GM21737 (cell line): ENCODE data around the gene LRP3.
"Not testable (repeated sequence)": the region's sequence is repeated elsewhere in the genome, so short reads cannot be mapped to it uniquely, and the experiment has no call there.

Experiments
- ATAC-seq: cut with Tn5 transposase; IDR thresholded peaks from one replicate; pipeline ENCODE4 v1.9.1; 2021; ENCODE audit warnings: mild to moderate bottlenecking, moderate library complexity; ENCODE audit not compliant: unreplicated experiment

LRP3 gene

GRCh38 chr19:33175886-33176669 is 18.1 kb upstream of the LRP3 start:
- ATAC-seq = peak; percentile 3

DNA sequence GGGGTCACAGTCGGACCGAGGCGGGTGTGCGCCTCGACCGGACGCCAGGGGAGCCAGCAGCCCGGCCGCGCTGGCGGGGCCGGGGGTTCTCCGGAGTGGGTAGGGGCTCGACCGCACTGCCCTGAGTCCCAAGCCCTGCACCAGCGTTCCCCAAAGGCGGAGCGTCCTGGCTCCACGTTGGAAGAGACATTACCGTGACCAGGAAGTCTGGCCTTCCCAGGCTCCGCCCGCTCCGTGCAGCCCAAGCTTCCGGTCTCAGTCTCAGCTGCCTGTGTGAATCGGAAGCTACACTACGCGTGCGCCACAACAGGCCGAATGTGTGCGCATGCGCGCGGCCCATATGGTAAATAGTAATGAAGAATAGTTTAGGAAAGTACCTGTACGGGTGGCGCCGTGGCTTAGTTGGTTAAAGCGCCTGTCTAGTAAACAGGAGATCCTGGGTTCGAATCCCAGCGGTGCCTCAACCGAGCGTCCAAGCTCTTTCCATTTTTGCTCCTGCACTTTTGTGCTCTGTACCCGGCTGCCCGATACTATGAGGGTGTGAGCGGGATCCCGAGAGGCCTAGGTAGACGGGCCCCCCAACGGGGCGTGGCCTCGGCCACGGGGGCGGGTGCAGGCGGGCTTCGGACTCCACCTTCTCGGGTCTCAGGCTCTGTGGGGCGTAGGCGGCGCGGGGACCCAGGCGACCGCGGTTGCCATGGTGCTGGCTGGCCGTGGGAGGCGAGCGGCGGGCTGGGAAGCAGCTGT is 17.3 kb upstream of the LRP3 start:
- peak; percentile 76 for ATAC-seq

DNA sequence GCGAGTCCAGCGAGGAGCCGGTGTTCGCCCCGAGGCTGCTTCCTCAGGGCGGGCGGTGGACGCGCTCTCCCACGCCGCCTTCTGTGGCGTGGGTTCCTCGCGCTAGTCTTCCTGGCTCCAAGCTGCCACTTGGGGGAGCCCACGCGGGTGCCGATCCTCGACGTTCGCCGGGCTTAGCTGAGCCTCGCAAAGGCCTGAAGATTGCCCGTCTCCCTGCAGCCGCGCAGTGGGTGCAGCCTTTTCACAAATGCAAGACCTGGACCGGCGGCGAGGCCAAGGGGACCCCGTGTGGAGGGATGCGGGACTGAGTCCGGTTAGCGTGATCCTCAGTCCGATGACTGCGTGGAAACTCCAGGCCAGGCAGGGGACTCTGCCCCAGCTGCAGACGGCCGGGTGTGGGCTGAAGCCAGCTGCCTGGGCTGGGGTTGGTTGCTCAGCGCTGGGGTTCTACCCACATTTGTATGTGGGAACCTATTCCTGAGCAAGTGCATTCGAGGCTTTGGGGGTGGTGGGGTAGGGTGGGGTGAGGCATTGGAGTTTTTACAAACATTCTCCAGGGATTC is 16.6 kb upstream of the LRP3 start:
- peak; percentile 23 for ATAC-seq

GRCh38 chr19:33186431-33187182 is 7.5 kb upstream of the LRP3 start:
- ATAC-seq = no peak

- ATAC-seq = no peak
These were observed 7.0 kb upstream of the LRP3 start for GRCh38 chr19:33187183-33187540.

DNA sequence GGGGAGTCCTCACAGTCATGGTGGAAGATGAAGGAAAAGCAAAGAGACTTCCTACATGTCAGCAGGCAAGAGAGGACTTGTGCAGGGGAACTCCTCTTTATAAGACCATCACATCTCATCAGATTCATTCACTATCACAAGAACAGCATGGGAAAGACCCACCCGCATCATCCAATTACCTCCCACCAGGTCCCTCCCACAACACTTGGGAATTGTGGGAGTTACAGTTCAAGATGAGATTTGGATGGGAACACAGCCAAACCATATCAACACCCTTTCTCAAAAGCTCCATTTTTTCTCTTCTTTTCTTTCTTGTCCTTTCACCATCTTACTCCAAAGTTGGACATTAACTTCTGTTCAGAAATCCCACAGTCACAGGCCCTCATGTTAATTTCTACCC is 4.7 kb upstream of the LRP3 start:
- no peak for ATAC-seq

DNA sequence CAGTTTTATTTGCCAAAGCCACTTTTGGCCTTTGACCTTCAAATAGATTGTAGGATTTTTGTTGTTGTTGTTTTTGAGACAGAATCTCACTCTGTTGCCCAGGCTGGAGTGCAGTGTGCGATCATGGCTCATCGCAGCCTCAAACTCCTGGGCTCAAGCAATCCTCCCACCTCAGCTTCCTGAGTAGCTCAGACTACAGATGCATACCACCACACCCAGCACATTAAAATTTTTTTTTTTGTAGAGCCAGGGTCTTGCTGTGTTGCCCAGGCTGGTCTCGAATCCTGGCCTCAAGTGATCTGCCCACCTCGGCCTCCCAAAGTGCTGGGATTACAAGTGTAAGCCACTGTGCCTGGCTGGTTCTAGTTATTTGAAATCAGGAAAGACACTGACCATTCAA is 3.0 kb upstream of the LRP3 start:
- ATAC-seq = not testable (repeated sequence)

GRCh38 chr19:33191501-33191900 is 2.6 kb upstream of the LRP3 start:
- no peak for ATAC-seq

- ATAC-seq = no peak
These were observed 2.1 kb upstream of the LRP3 start for GRCh38 chr19:33192010-33192409.

DNA sequence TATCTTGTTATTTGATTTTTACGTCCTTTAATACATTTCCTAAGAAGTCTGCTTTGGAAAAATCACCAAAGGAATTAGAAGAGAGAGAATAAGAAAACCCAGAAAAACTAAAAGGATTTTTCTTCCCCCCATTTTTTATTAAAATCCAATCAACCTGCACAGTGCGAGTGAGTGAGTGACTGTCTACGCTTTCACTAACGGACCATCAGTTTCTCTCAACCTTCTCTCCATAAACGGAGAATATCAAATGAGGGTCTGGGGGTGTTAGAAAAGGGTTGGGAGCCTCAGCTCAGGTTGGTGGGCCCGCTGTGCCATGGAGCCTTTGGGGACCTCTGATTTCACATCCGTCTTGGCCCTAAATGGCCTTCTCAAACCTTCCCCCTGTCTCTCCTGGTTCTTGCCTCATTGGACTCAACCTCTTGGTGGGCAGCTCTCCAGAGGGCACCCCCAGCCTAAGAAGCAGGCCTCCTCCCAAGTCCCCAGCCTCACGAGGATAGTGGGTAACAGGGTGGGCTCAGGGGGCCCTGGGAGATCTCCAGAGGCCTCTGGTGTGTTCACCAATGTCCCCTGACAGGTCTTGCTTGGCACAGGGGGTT is 763 bp upstream of the LRP3 start:
- no peak for ATAC-seq

- ATAC-seq = no peak
These were observed 379 bp downstream of the LRP3 start for GRCh38 chr19:33194532-33194885.

- no peak for ATAC-seq
These were observed 935 bp downstream of the LRP3 start for GRCh38 chr19:33194886-33195644.

DNA sequence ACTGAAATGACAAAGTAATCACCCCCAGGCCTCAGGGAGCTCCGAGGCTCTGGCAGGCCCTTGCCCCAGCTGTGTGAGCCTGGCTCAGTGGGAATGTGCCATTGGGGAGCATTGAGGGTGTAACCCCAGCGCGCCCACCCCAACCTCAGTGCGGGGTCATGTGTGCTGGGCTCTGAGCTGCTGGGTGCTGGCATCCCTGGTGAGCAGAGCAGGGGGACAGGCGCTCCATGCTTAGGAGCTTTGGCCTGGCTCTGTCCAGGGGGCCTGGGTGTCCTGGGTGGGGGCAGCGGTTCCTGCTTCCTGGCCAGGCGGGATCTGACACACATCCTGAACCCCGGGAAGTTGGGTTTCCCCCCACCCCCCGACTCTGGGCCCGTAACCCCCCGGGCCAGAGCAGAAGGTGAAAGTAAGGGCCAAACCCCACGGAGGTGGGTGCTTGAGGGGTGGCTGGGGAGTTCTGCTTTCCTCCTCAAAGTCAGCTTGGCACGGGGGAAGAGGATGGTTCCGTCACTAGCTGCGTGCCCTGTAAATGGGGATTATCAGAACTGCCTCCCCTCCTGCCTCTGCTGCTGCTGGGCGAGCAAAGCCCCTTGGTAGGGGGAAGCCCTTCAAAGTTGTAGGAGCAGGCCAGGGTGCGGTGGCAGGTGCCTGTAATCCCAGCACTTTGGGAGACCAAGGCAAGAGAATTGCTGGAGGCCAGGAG is 1.7 kb downstream of the LRP3 start:
- no peak for ATAC-seq

DNA sequence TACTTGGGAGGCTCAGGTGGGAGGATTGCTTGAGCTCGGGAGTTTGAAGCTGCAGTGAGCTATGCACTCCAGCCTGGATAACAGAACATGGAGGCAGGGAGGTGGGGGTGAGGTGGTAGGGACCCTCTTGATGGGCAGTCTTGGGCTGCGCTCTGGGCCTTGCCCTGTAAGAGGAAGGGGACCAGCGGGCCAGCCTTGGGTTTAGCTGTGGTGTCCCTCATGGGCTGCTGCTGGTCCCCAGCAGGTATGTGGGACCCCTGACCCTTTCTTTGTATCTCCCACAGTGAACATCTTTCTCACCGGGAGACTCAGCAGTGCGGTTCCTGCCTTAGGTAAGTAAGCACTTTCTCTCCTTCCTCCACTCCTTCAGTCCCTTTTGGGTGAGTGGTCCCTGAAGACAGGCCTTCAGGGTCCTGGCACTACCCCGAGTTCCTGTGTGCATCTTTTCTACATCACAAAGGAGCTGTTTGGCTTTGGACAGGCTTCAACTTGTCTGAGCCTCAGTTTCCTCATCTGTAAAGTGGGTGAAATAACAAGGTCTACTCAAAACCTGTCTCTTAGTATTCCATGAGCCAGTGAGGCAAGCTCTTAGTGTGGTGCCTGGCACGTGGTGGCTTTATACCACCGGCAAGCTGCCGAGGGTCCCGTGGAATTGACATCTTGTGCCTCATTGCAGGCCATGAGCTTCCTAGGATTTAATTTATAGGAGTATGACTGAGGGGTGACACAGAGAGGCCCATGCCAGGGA is 2.5 kb downstream of the LRP3 start:
- no peak for ATAC-seq

DNA sequence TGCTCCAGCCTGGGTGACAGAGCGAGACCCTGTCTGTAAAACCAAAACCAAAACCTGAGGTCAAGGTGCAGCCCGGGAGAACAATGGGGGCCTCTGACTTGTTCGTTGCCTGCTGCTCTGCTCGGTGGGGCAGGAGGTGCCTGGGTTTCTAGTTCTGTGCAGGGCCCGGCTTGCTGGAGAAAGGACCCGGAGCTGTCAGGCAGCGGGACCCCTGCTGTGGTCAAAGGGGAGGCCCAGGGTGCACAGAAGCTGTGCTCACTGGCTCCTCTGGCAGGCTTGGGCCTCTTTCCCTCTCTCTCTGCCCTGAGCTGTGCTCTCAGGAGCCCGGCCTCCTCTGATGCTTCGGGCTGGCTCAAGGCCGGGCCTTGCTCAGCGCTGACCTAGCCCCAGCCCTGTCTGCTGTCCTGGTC is 3.5 kb downstream of the LRP3 start:
- ATAC-seq = no peak

GRCh38 chr19:33198169-33198568 is 4.0 kb downstream of the LRP3 start:
- ATAC-seq = no peak

DNA sequence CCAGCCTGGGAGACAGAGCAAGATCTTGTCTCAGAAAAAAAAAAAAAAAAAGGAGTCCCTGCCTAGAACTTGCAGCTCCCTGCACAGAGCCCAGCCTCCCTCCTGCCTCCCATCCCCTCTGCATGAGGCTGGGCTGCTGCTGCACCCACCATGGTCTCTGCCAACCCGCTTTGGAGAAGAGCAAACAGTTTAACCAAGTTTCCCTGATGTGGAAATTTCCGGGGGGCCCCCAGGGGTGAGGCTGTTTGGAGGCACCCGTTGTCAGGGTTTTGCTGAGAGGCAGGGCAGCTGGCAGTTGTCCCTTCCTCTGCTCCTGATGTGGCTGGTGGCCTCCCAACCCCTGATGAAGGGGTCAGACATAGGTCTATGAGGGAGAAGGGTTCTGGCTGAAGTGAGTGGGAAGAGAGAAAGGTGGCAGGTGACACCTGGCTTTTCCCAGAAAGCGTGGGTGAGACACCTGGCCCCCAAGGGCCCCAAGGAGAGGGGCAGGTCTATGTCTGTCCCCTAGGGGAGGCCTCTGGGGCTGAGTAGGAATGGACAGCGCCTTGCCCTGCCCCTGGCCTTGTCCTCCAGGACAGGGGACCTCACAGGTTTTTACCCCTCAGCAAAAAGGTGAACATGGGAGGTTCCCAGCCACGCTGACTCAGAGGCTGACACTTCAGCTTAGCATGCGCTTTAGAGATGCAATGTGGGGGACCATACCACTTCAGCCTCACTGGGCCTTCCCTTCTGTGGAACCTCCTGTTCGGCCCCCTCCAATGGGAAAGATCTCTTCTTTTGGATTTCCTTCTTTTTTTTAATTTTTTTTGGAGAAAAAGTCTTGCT is 5.5 kb downstream of the LRP3 start:
- ATAC-seq = no peak

DNA sequence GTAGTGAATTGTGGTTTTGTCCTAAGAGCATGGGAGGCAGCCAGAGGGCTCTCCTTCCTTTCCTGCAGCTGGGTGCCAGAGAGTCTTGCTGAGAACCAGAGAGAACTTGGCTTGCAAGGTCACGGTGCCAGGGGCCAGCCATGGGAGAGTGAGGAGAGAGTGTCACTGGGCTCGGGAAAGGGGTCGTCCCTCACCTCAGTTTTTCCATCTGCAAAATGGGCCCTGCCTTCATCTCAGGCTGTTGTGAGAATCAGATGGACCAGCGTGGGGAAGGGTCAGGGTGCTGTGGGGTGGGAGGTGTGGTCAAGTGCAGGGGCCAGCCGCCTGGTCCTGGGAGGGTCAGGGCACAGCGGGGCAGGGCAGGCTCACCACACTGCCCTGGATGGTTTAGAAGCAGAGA is 7.3 kb downstream of the LRP3 start:
- no peak for ATAC-seq
